ENCODE data around the gene C1D.
A peak's percentile ranks its signal among the peaks of the same experiment; 100 is the strongest.

C1D gene

DNA sequence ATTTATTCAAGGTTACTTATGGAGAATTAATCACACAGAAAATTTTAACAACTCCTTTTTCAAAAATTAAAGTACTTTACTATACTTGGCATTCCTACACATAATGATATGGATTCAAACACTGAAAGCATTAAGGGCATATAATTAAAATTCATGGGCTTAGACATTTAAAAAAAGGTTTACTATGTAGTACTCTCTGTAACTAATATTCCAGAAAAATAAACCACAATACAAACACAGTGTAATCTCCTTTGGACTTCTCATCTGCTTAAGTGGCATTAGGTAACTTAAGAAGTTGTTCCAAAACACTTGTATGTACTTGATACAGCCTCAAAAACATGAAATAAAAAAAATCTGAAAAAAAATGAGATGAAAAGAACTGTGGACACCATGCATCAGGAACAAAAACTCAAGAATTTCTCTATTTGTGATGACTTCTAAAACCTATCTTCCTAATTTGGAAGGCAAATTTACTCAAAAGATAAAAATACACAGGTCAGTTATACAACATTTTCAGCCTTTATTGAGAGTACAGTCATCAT lies 21.0 kb downstream of the C1D start:
- DNase-seq (no peak), ATAC-seq (no peak)
- Mint-ChIP-seq H3K4me1 (no peaks in the 10 kb centered on the region), H3K27ac (no peak overlapping the region), H3K9me3 (no peaks in the 10 kb centered on the region), H3K27me3 (no peaks in the 10 kb centered on the region), H3K4me3 (no peak overlapping the region)

- Mint-ChIP-seq H3K27me3 (no peaks in the 10 kb centered on the region), H3K9me3 (no peaks in the 10 kb centered on the region), H3K27ac (no peak overlapping the region), H3K4me1 (no peaks in the 10 kb centered on the region), H3K4me3 (no peak overlapping the region)
- no peak for DNase-seq
- ATAC-seq: no peak
Measured at GRCh38 chr2:68040078-68040477, 22.7 kb downstream of the C1D start.

GRCh38 chr2:68039317-68039716 lies 23.5 kb downstream of the C1D start:
- Mint-ChIP-seq H3K27me3 (no peaks in the 10 kb centered on the region), H3K4me1 (no peaks in the 10 kb centered on the region), H3K4me3 (no peak overlapping the region), H3K27ac (peak overlapping the region in 1 of 2 donors; percentile 40), H3K9me3 (no peaks in the 10 kb centered on the region)
- no peak for DNase-seq
- no peak for ATAC-seq

GRCh38 chr2:68032702-68033101 lies 30.1 kb downstream of the C1D start:
- no peaks in the 10 kb centered on the region for H3K27me3 Mint-ChIP-seq
- DNase-seq: no peak

GRCh38 chr2:68031542-68032160 lies 31.2 kb downstream of the C1D start:
- Mint-ChIP-seq H3K4me3 (no peak overlapping the region), H3K27me3 (no peaks in the 10 kb centered on the region), H3K9me3 (no peaks in the 10 kb centered on the region), H3K4me1 (no peaks in the 10 kb centered on the region), H3K27ac (no peak overlapping the region)
- no peak for DNase-seq
- ATAC-seq: peak; percentile 45

More at GRCh38 chr2:68032702-68033101, 30.1 kb downstream of the C1D start:
- no peak overlapping the region for H3K27ac Mint-ChIP-seq
- no peaks in the 10 kb centered on the region for H3K9me3 Mint-ChIP-seq
- H3K4me1 Mint-ChIP-seq: no peaks in the 10 kb centered on the region
- ATAC-seq: no peak
- no peak overlapping the region for H3K4me3 Mint-ChIP-seq

DNA sequence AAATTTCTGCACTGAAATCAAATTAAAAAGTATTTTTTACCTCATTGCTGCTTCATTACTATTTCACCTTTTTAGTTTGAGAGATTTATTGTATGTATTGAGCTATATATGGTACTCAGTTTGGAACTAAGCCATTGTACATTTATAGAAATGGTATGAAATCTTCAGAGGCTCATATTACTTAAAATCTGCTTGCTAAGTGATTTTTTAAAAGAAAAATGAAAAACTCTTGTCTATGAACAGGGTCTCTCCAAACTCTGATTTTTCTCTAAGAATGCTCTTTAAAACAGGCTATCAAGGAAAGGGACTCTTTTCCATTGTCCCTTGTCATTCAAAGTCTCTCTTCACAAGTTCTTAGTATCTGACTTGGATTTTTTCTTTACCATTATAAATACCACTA lies 31.8 kb downstream of the C1D start:
- DNase-seq (no peak), ATAC-seq (no peak)
- no peaks in the 10 kb centered on the region for H3K4me1 Mint-ChIP-seq
- H3K27ac Mint-ChIP-seq: no peak overlapping the region
- no peaks in the 10 kb centered on the region for H3K27me3 Mint-ChIP-seq
- H3K4me3 Mint-ChIP-seq: no peak overlapping the region
- H3K9me3 Mint-ChIP-seq: no peaks in the 10 kb centered on the region

DNA sequence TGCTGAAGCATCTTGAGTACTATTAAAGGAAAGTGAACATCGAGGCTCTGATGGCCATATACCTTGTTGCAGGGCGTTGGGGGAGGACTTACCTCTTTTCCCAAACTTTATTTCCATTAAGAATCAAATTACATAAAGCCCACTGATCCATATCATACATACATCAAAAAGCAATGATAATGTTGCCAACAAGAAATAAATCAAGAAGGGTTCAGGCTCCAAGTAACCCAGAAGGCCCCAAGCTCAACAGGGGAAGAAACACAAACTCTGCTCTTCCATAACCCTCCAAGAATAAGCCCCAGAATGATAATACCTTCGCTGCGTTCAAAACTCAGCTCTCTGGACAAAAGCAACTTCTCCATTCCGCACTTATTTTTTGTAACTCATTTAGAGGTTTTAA lies 32.3 kb downstream of the C1D start:
- DNase-seq: no peak
- Mint-ChIP-seq H3K4me3 (no peak overlapping the region), H3K27me3 (no peaks in the 10 kb centered on the region), H3K9me3 (no peaks in the 10 kb centered on the region), H3K4me1 (no peaks in the 10 kb centered on the region), H3K27ac (no peak overlapping the region)
- no peak for ATAC-seq

- peak overlapping the region in 1 of 2 donors; percentile 76 for H3K27ac Mint-ChIP-seq
- H3K27me3 Mint-ChIP-seq: peaks cover 7% of the 10 kb centered on the region
- DNase-seq: no peak
- H3K4me1 Mint-ChIP-seq: no peaks in the 10 kb centered on the region
- no peak overlapping the region for H3K4me3 Mint-ChIP-seq
- no peaks in the 10 kb centered on the region for H3K9me3 Mint-ChIP-seq
- ATAC-seq: no peak
Measured at GRCh38 chr2:68027959-68028358, 34.8 kb downstream of the C1D start.

- no peak for ATAC-seq
- DNase-seq: no peak
- Mint-ChIP-seq H3K9me3 (no peaks in the 10 kb centered on the region), H3K27ac (no peak overlapping the region), H3K27me3 (peaks cover 20% of the 10 kb centered on the region), H3K4me3 (no peak overlapping the region), H3K4me1 (no peaks in the 10 kb centered on the region)
Measured at GRCh38 chr2:68024450-68024849, 38.4 kb downstream of the C1D start.

GRCh38 chr2:68023904-68024303 lies 38.9 kb downstream of the C1D start:
- Mint-ChIP-seq H3K27ac (no peak overlapping the region), H3K4me1 (no peaks in the 10 kb centered on the region), H3K4me3 (no peak overlapping the region), H3K27me3 (peaks cover 20% of the 10 kb centered on the region), H3K9me3 (no peaks in the 10 kb centered on the region)
- DNase-seq: no peak
- ATAC-seq: no peak

GRCh38 chr2:68018727-68019126 lies 44.1 kb downstream of the C1D start:
- ATAC-seq: no peak
- H3K4me1 Mint-ChIP-seq: no peaks in the 10 kb centered on the region
- no peaks in the 10 kb centered on the region for H3K9me3 Mint-ChIP-seq
- no peak overlapping the region for H3K4me3 Mint-ChIP-seq
- no peak overlapping the region for H3K27ac Mint-ChIP-seq
- no peak for DNase-seq
- peaks cover 32% of the 10 kb centered on the region for H3K27me3 Mint-ChIP-seq

GRCh38 chr2:68009526-68009925 lies 53.3 kb downstream of the C1D start:
- no peak overlapping the region for H3K4me3 Mint-ChIP-seq
- no peak for DNase-seq
- H3K27ac Mint-ChIP-seq: no peak overlapping the region
- no peak for ATAC-seq
- no peaks in the 10 kb centered on the region for H3K9me3 Mint-ChIP-seq
- peaks cover 11% of the 10 kb centered on the region for H3K27me3 Mint-ChIP-seq
- H3K4me1 Mint-ChIP-seq: no peaks in the 10 kb centered on the region

GRCh38 chr2:68000170-68000825 lies 62.5 kb downstream of the C1D start:
- H3K27ac Mint-ChIP-seq: no peak overlapping the region
- ATAC-seq: no peak
- no peak for DNase-seq
- no peak overlapping the region for H3K4me3 Mint-ChIP-seq
- H3K27me3 Mint-ChIP-seq: peaks cover 21% of the 10 kb centered on the region
- H3K9me3 Mint-ChIP-seq: no peaks in the 10 kb centered on the region
- H3K4me1 Mint-ChIP-seq: no peaks in the 10 kb centered on the region

GRCh38 chr2:67999332-67999731 lies 63.5 kb downstream of the C1D start:
- Mint-ChIP-seq H3K27me3 (peaks cover 21% of the 10 kb centered on the region), H3K9me3 (no peaks in the 10 kb centered on the region), H3K27ac (peak overlapping the region in 1 of 2 donors; percentile 7), H3K4me3 (no peak overlapping the region), H3K4me1 (no peaks in the 10 kb centered on the region)
- no peak for DNase-seq
- no peak for ATAC-seq

GRCh38 chr2:67997903-67998302 lies 64.9 kb downstream of the C1D start:
- no peak overlapping the region for H3K27ac Mint-ChIP-seq
- H3K27me3 Mint-ChIP-seq: peaks cover 18% of the 10 kb centered on the region
- no peaks in the 10 kb centered on the region for H3K4me1 Mint-ChIP-seq
- H3K9me3 Mint-ChIP-seq: no peaks in the 10 kb centered on the region
- H3K4me3 Mint-ChIP-seq: no peak overlapping the region
- DNase-seq: no peak
- no peak for ATAC-seq

GRCh38 chr2:67997528-67997900 lies 65.3 kb downstream of the C1D start:
- Mint-ChIP-seq H3K4me1 (no peaks in the 10 kb centered on the region), H3K27me3 (peaks cover 14% of the 10 kb centered on the region), H3K9me3 (peaks cover 0 to 2% of the 10 kb centered on the region in 2 donors), H3K27ac (no peak overlapping the region), H3K4me3 (no peak overlapping the region)
- ATAC-seq: no peak
- no peak for DNase-seq
